Progenitor cell of endocrine pancreas (in vitro differentiated cells): ENCODE measurements around the gene CCDC60. TPM values are rescaled to one million over a fixed set of nuclear protein-coding genes. Genes with fewer than 3 reads are reported as not detected.

Experiments used
- DNase-seq: peaks from one replicate; pipeline ENCODE4 v3.0.0; 2021; ENCODE audit warnings: low spot score; ENCODE audit not compliant: unreplicated experiment
- H3K27ac Mint-ChIP-seq: 2 replicates; pipeline ENCODE4 v1.8.0; 2021; ENCODE audit warnings: mild to moderate bottlenecking, moderate library complexity, mixed read lengths
- H3K27me3 Mint-ChIP-seq: 2 replicates; pipeline ENCODE4 v1.8.0; 2021; ENCODE audit warnings: mixed read lengths
- H3K36me3 Mint-ChIP-seq: 2 replicates; pipeline ENCODE4 v1.8.0; 2022; ENCODE audit warnings: mixed read lengths; ENCODE audit not compliant: insufficient read depth
- H3K4me1 Mint-ChIP-seq: 2 replicates; pipeline ENCODE4 v1.8.0; 2021; ENCODE audit warnings: low read depth, mixed read lengths
- H3K4me3 Mint-ChIP-seq: 2 replicates; pipeline ENCODE4 v1.8.0; 2021; ENCODE audit warnings: low read depth, mild to moderate bottlenecking, moderate library complexity, mixed read lengths
- H3K9me3 Mint-ChIP-seq: 2 replicates; pipeline ENCODE4 v1.8.0; 2021; ENCODE audit warnings: low read depth, mixed read lengths
- total RNA-seq: library from RNA; stranded (reverse); gene quantifications from 2 replicates; pipeline ENCODE4 v1.2.1, GENCODE V29; 2021
- TF ChIP-seq, protein P1 (sequence below): fragments of 200-600 bp; sonication (generic); IDR thresholded peaks from one replicate; pipeline ENCODE4 v1.5.0; 2021; ENCODE audit warnings: antibody characterized with exemption, mild to moderate bottlenecking; ENCODE audit not compliant: unreplicated experiment

Gene CCDC60
- total RNA-seq, 1 donor from 2014 or later: 23.4 TPM

DNA sequence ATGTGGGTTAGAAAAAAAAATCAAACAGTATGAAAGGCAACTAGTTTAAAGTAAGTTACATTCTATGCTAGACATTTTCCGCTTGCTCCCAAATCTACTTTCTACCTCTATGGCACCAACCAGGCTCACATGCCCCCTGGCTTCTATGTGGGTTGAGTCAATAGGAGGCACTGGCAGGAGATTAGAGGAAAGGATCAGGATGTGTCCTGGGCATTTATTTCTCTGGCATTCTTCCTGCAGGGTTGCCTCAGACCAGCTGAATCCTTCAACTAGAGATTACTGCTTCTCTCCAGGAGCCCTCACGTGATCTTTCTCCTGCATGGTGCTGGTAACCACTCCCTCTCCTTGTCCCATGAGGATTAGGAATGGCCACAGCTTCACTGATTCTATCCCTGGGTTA lies 14.9 kb upstream of the CCDC60 start:
- no peak for DNase-seq
- Mint-ChIP-seq H3K27me3 (no peaks in the 10 kb centered on the region), H3K9me3 (peaks cover 9% of the 10 kb centered on the region), H3K27ac (no peak overlapping the region), H3K4me3 (no peak overlapping the region), H3K4me1 (peaks cover 1% of the 10 kb centered on the region), H3K36me3 (no peaks in the 10 kb centered on the region)
- TF ChIP-seq, protein P1, sequence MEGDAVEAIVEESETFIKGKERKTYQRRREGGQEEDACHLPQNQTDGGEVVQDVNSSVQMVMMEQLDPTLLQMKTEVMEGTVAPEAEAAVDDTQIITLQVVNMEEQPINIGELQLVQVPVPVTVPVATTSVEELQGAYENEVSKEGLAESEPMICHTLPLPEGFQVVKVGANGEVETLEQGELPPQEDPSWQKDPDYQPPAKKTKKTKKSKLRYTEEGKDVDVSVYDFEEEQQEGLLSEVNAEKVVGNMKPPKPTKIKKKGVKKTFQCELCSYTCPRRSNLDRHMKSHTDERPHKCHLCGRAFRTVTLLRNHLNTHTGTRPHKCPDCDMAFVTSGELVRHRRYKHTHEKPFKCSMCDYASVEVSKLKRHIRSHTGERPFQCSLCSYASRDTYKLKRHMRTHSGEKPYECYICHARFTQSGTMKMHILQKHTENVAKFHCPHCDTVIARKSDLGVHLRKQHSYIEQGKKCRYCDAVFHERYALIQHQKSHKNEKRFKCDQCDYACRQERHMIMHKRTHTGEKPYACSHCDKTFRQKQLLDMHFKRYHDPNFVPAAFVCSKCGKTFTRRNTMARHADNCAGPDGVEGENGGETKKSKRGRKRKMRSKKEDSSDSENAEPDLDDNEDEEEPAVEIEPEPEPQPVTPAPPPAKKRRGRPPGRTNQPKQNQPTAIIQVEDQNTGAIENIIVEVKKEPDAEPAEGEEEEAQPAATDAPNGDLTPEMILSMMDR: no peak

DNA sequence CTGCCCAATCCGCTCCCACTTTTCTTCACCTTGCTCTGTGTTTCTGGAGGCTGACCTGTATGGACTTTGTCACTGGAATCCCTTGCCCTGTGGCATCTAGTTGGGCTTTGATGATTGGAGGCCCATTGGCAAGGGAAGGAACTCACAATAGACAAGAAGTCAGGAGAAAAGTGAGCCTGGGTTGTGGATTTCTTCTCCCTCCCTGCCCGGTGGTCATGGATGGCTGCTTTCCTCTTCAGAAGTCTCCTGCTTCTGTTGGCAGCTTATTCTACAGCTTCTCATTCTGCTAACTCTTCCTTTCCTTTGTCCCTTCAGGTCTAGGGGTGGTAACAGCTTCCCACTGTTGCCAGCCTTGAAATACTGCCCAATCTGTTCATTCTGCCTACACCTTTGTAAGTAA lies 13.9 kb upstream of the CCDC60 start:
- Mint-ChIP-seq H3K9me3 (peaks cover 6% of the 10 kb centered on the region), H3K36me3 (no peaks in the 10 kb centered on the region), H3K27ac (no peak overlapping the region), H3K27me3 (no peaks in the 10 kb centered on the region), H3K4me1 (peaks cover 1% of the 10 kb centered on the region), H3K4me3 (no peak overlapping the region)
- no peak for DNase-seq
- TF ChIP-seq, protein P1: no peak

GRCh38 chr12:119322301-119322723 lies 12.2 kb upstream of the CCDC60 start:
- no peak overlapping the region for H3K27ac Mint-ChIP-seq
- H3K4me1 Mint-ChIP-seq: peaks cover 1% of the 10 kb centered on the region
- DNase-seq: no peak
- no peak overlapping the region for H3K4me3 Mint-ChIP-seq
- H3K27me3 Mint-ChIP-seq: no peaks in the 10 kb centered on the region
- H3K9me3 Mint-ChIP-seq: peaks cover 6% of the 10 kb centered on the region
- H3K36me3 Mint-ChIP-seq: no peaks in the 10 kb centered on the region
- TF ChIP-seq, protein P1: no peak

DNA sequence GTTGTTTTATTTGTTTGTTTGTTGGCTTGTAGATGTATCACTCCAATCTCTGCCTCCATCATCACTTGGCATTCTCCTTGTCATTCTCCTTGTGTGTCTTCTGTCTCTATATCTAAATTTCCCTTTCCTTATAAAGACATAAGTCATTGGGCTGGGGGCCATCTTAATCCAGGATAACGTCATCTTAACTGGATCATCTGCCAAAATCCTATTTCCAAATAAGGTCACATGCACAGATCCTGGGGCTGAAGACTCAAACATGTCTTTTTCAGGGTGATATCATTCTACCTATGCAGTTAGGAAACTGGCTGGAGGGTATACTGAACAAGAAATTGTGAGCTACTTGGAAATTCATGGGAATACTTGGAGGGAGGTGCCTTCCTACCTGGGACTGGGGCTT lies 8.7 kb upstream of the CCDC60 start:
- H3K27me3 Mint-ChIP-seq: no peaks in the 10 kb centered on the region
- DNase-seq: no peak
- no peak overlapping the region for H3K4me3 Mint-ChIP-seq
- no peaks in the 10 kb centered on the region for H3K4me1 Mint-ChIP-seq
- no peak overlapping the region for H3K27ac Mint-ChIP-seq
- no peaks in the 10 kb centered on the region for H3K36me3 Mint-ChIP-seq
- TF ChIP-seq, protein P1: no peak
- peaks cover 6% of the 10 kb centered on the region for H3K9me3 Mint-ChIP-seq

GRCh38 chr12:119326341-119326740 lies 8.2 kb upstream of the CCDC60 start:
- Mint-ChIP-seq H3K27me3 (no peaks in the 10 kb centered on the region), H3K36me3 (no peaks in the 10 kb centered on the region), H3K4me3 (no peak overlapping the region), H3K27ac (no peak overlapping the region), H3K9me3 (peaks cover 6% of the 10 kb centered on the region), H3K4me1 (no peaks in the 10 kb centered on the region)
- DNase-seq: no peak
- TF ChIP-seq, protein P1: no peak
